HG02938 (cell line): ENCODE measurements around the gene LIN28A.
"Not testable (repeated sequence)": the region's sequence is repeated elsewhere in the genome, so short reads cannot be mapped to it uniquely, and the experiment has no call there.

Experiments used
- ATAC-seq: cut with Tn5 transposase; IDR thresholded peaks from one replicate; pipeline ENCODE4 v1.9.1; 2021; ENCODE audit warnings: mild to moderate bottlenecking, moderate library complexity; ENCODE audit not compliant: unreplicated experiment

The LIN28A gene, protein sequence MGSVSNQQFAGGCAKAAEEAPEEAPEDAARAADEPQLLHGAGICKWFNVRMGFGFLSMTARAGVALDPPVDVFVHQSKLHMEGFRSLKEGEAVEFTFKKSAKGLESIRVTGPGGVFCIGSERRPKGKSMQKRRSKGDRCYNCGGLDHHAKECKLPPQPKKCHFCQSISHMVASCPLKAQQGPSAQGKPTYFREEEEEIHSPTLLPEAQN

DNA sequence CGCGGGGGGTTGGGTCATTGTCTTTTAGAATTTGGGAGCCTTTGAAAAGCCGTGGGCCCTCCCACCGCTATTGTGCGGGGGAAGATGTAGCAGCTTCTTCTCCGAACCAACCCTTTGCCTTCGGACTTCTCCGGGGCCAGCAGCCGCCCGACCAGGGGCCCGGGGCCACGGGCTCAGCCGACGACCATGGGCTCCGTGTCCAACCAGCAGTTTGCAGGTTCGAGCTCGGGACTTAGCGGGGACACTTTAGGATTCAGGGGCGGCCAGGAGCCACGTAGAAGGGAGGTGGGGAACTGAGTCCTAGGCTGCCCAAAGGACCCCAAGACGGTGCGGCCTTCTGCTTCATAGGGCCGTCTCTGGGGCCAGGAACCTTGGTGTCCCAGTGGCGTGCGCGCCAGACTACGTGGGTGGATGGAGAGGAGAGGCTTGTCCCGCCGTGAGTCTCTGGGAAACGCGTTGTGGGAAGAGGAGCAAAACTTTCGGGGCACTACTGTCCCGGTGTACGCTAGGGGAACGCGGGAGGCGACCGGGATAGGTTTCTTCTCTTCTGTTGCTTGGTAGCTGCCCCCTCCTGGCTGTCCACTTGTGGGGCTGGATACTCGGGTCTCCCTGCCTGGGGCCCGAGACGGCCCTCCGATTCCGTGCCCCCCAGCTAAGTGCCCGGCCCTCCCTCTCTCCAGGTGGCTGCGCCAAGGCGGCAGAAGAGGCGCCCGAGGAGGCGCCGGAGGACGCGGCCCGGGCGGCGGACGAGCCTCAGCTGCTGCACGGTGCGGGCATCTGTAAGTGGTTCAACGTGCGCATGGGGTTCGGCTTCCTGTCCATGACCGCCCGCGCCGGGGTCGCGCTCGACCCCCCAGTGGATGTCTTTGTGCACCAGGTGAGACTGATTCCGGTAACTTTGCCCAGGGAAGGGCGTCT lies at the start of gene LIN28A:
TSS of gene LIN28A (plus strand) at position 112 of the 918 bp plus-strand sequence. CDS start at position 187, 75 bp downstream.
- ATAC-seq: no peak

DNA sequence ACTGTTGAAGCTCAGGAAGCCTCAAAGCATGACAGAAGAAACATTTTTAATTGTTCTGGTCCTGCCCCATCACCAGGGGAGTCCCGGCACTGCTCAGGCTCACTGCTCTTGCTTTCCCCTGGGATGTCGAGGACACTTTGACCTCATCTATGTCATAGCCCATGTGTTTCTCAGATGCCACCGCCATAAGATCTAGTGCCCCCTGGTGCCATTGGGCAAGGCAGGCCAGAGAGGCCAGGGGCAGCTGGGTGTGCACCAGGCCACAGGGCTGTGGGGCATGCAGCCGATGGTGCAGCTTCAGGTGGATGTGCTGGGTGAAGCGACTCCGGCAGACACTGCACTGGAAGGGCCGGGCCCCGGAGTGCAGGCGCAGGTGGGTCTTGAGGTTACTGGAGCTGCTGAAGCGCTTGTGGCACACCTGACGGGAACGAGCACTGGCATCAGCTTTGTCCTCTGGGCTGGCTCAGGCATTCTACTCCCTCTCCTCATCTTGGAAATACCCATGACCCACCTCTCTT lies 49.0 kb upstream of the LIN28A start:
- no peak for ATAC-seq

DNA sequence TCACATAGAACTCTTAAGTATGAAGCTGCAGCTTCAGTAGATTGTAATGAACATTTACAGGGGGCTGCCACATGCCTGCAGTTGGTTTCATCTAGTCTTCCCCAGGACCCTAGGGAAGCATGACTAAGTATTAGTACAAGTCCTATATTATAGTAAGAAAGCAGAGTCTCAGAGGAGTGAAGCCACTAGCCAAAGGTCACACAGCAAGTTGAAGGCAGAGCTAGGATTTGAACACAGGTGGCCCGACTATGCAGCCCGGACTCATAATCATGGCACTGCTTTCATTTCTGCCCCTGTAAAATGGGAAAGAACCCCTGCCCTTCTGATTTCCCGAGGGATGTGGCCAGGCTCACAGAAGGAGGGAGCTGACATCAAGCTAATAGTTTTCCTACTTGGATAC lies 48.3 kb upstream of the LIN28A start:
- ATAC-seq: no peak

DNA sequence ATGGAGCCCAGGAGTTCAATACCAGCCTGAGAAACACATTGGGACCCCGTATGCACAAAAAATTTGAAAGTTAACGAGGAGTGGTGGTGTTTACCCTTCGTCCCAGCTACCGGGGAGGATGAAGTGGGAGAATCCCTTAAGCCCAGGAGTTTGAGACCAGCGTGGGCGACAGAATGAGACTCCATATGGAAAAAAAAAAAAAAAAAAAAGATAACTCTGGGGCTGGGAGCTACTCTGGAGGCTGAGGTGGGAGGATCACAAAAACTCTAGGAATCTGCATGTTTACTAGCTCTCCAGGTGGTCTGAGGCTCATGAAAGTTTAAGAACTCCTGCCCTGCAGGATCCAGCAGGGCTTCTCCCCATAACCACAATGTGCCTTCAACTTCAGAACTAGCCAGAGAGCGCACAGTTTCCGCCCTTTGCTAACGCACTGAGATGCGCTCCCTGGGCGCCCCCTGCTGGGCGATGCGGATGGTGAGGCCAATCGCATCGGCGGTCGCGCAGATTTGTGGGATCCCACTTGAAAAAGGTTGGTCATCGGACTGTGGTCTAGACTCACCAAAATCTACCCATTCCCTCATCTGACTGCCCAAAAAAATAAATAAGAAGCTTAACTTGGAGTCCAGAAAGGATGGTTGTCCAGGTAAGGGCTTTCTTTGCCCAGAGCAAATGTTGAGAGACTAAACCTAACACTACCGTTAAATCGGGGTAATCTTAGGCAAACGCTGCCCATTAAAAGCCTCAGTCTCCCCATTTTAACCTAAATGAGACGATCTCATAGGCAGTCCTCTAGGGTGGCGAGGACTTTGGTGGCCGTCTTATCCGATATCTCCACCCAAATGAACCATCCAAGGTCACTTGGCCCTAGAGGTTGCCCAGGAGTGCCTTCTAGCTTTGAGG lies 46.8 kb upstream of the LIN28A start:
- no peak for ATAC-seq

DNA sequence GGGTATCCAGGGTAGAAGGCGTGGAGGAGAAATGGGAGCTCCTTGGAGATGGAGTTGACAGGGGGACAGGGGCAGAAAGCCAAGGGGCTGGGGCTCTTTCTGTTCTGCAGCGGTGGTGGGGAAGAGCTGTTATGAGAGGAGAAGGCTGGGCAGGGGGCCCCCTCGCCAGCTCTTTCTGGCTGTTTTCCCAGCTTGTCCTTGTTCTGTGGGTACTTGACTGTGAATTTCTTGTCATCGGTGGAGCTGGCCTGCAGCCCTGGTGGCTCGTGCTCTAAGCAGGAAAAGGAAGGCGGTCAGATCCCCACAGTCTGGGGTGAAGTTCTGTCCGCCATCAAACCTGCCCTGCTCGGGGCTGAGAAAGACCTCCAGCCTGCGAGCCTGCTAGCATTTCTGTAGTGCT lies 45.7 kb upstream of the LIN28A start:
- ATAC-seq: no peak

DNA sequence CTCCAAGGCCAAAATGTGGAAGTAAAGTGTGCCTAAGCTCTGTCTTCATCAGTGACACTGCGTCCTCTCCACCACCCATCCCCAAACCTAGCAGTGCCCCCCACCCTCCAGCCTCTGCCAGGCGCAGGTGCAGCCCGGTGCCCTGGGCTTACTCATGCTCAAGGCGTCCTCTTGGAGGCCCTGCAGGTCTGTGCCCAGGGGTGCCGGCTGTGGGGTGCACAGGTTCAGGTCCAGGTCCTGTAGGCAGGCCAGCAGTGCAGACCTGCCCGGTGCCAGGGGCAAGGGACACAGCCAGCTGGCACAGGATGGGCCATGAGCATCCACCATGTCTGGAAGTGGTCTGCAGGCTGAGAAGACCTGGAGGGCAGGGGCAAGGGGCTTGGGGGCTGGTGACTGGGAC lies 43.2 kb upstream of the LIN28A start:
- no peak for ATAC-seq

DNA sequence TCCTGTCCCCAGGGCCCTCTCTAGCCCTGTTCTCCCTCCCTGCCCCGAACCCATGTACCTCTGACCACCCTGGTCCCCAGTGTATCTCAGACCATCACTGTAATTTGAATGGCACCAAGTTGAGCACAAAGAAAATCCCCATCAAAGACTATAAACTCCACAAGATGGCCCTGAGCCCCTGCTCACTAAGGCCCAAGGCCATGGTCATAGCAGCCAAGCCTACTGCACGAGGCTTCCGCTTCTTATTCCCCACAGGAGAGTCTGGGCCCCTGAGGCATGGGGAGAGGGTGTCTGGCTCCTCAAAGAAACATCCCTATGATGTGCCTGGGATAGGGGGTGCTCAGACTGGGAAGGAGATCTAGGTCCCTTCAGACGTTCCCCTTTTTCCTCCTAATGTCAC lies 42.6 kb upstream of the LIN28A start:
- ATAC-seq: no peak

DNA sequence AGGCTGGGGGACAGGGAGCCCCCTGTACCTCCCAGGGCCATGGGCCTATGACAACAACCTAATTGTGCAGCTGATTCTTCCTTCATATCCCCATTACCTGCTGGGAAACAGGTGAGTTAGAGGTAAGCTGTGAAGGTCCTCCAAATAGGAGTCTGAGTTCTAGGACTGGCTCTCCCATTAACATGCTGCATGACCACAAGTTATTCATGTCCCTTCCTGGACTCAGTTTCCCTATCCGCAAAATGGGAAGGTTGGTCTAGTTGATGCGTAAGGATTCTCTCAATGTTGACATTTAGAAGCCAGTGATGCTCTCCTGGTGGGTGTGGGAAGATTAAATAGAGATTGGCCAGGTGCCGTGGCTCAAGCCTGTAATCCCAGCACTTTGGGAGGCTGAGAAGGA lies 42.1 kb upstream of the LIN28A start:
- ATAC-seq: no peak

DNA sequence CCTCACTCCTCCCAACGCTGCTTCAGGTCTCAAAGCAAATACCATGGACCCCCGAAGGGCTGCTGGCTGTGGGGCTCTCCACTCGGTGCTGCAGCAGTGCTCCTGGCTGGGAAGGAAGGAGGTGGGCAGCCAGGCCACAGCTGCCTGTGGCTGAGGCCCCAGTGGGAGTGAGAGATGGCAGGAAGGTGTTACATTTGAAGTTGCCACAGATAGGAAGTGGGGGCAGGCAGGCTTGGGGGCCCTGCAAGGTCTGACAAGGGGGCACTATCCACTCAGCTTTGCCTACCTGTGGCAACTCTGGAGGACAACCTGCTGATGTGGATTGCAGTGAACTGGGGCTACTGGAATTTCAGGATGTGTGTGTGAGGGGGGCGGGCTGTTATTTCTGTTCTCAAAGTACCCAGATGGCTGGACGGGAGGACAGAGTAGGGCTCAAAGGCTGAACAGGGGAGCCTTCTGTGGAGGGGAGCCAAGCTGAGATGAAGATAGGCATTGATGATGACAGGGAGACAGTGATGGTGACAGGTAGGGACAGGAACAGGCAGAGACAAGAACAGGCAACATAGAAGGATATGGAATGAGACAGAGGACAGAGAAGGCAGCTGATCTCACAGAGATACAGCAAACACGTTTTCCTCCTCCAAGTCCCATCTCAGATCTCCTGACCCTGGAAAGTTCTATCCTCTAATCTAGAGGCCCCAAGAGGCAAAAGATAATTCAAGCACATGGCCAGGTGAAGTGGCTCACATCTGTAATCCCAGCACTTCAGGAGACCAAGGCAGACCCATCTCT lies 39.8 kb upstream of the LIN28A start:
- ATAC-seq: no peak

DNA sequence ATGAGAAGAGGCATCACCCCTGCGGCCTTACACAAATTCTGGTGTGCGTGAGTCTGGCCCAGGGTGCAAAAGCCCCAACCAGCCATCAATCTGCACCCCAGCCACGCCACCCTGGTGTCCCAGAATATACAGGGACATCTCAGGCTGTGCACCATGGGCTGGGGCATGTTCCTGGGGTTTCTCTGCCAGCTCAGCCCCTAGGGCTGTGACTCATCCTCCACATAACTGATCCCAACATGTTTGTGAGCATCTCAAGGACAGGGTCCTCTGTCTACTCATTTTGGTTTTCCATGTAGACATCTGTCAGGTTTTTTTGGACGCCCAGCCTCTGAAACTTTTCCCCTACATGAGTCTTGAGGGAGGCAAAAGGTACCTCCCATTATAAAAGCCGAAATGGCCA lies 38.6 kb upstream of the LIN28A start:
- no peak for ATAC-seq

DNA sequence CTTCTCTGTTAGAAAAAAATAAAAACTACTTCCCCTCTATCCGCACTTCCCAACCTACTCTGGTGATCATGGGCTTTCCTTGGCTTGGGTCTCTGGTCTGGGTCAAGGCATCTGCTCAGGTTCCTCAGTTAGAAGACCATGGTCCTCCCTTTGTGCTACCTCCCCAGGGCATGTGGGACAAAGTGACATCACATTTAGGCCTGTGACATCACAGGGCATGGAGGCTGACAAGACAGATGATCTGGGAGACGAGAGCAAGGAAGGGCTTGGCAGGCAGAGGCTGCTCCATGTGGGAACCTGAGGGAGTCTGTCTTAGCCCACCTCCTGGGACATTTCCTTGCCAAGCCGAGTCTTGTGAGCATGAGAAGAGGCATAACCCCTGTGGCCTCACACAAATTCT lies 38.0 kb upstream of the LIN28A start, which contains the start of gene ZNF683:
TSS of gene ZNF683 (minus strand) at position 140 of the 400 bp plus-strand sequence. CDS start 4,179 bp downstream, outside the sequence.
- not testable (repeated sequence) for ATAC-seq

DNA sequence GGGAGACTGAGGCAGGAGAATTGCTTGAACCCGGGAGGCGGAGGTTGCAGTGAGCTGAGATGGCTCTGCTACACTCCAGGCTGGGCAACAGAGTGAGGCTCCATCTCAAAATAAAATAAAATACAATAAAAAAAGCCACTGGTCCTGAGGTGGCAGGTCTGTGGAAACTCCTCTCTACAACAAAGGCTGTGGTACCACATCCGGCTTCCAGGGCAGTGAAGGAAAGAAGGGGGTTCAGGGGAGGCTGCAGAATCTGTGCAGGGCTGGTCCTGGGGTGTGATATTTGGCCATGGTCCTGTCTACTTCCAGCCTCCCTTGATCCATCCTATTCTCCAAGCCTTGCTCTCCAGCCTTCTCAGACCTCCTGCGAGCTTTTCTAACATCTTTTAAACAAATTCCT lies 37.3 kb upstream of the LIN28A start:
- no peak for ATAC-seq

DNA sequence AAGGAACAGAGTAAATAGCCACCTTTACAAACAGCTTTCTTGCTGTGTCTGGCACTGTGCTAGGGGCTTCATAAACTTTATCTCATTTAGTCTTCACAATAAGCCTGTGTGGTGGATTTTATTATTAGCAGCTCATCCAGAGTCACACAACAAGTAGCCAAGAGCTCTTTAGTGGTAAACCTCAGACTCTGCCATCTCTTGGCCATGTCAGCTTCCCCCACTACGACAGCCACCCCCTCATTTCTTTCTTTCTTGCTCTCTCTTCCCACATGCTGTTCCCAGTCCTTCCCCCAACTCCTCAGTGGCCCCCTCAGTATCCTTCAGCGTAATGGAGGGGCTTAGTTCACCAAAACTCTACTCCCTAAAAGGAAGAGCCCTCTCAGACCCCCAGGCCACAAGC lies 36.8 kb upstream of the LIN28A start:
- no peak for ATAC-seq

DNA sequence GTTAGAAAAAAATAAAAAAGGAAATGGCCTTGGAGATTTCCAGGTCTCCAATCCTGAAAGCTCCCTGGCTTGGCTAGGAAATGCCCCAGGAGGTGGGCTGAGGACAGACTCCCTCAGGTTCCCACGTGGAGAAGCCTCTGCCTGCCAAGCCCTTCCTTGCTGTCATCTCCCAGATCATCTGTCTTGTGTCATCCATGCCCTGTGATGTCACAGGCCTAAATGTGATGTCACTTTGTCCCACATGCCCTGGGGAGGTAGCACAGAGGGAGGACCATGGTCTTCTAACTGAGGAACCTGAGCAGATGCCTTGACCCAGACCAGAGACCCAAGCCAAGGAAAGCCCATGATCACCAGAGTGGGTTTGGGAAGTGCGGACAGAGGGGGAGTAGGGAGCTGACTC lies 36.3 kb upstream of the LIN28A start:
- ATAC-seq: not testable (repeated sequence)

DNA sequence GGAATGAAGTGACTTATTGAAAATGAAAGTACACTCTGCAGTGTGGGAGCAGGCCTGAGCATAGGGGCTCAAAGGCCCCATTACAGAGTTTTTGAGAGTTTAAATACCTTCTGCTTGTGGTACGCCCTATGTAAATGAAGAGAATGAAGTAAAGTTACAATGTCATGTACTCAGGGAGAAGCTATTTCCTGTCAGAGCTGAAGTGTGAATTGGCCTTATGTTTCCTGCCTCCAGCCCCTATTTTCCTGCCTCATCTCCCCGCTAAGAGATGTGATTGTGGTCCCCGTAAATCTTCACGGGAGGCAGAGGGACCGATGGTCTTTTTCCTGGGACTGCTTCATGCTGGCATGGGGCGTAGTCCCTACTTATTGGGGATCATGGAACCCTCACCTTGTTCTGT lies 35.5 kb upstream of the LIN28A start:
- no peak for ATAC-seq

DNA sequence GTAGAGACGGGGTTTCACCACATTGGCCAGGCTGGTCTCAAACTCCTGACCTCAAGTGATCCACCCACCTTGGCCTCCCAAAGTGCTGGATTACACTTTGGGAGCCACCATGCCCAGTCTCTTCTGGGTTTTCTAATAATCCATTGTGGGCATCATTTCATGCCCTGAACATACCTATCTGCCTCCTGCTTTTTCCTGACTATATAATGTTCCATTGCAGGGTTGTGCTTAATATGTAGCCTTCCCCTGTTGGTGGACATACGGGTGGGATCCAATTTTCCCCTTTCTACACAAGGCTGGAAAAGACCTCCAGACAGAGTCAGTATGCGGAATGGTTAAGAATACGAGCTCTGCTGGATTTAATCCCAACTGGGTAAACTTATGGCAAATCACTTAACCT lies 34.6 kb upstream of the LIN28A start:
- ATAC-seq: no peak

DNA sequence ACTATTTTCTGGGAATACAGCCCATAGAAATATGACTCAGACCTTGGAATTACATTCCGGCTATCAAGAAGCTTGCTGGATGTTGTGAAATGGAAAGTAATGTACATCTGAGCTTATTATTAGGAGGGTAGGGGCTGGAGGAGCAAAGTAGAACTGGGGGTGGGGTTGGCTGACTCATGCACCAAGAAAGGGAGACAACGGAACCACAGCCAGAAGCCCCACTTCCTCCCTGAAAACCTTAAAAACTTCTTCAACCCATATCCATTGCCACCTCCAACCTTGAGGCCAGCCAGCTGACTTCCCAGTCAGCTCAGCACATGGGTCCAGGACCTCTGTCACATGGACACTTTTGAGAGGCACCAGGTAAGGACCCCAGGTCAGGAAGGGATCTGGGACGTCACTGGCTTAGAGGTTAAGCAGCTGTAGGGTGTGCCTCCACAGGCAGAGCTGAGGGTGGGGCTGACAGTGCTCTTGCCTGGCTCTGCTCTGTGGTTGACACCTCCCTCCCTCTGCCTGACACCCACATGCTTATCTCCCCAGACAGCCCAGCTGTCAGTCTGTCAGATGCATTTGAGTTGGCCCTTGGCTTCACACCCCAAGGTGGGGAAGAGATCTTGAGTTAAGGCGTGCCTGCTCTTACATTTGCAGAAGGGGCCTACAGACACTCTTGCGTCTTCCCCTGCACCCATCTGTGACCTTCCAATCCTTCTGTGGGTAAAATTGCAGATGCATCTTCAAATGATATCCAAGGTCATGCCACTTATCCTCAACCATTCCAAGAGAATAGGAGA lies 32.3 kb upstream of the LIN28A start:
- peak; percentile 68 for ATAC-seq

DNA sequence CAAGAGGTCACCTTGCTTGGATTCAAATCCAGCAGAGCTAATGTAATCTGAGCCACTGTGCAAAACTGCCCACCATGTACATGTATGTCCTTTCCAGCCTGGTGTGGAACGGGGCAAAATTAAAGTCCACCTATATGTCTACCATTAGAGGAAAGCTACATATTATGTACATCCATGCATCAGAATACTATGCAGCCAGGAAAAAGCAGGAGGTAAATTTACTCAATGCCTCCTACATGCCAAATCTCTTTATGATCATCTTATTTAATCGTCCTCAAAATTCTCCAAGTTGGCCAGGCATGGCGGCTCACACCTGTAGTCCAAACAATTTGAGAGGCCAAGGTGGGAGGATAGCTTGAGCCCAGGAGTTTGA lies 31.8 kb upstream of the LIN28A start:
- no peak for ATAC-seq

DNA sequence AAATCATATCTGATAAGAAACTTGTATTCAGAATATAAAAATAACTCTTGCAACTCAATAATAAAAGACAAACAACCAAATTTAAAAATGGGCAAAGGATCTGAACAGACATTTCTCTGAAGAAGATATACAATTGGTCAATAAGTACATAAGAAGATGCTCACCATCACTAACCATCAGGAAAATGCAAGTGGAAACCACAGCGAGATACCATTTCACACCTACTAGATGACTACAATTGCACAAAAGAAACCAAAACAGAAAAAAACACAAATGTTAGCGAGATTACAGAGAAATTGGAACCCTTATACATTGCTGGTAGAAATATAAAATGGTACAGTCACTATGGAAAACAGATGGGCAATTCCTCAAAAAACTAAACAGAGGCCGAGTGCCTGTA lies 26.5 kb upstream of the LIN28A start:
- ATAC-seq: no peak
